Suprapubic skin (tissue), 4 donors: ENCODE results near the gene TDO2.

ENCODE experiments used
- CTCF ChIP-seq, 2 donors: fragments of 200-600 bp in 1 of 2; fragments of 450-650 bp in 1 of 2; sonication (generic) in 1 of 2; IDR thresholded peaks; one replicate each; pipeline ENCODE4 v1.5.1; 2016 to 2019; ENCODE audit warnings: antibody characterized with exemption in 2 of 2, mild to moderate bottlenecking in 1 of 2, moderate library complexity in 1 of 2
- POLR2A ChIP-seq, 2 donors: fragments of 450-650 bp; IDR thresholded peaks; one replicate each; pipeline ENCODE4 v1.6.1; 2017; ENCODE audit warnings: antibody characterized with exemption in 2 of 2, mild to moderate bottlenecking in 2 of 2, moderate library complexity in 2 of 2
- POLR2AphosphoS5 ChIP-seq, 3 donors: sonication (generic); formaldehyde crosslinking; IDR thresholded peaks; one replicate each; pipeline ENCODE4 v1.6.1; 2017; ENCODE audit warnings: antibody characterized with exemption in 3 of 3

GRCh38 chr4:155889031-155889793 is 14.3 kb upstream of the TDO2 start:
- TF ChIP-seq CTCF (IDR thresholded peaks at IDR 0.05) = no peak
- TF ChIP-seq POLR2A (IDR thresholded peaks at IDR 0.05) = no peak
- TF ChIP-seq POLR2AphosphoS5 (IDR thresholded peaks at IDR 0.05) = no peak
